HG02938 (cell line): ENCODE results near the gene FAM240B.

Experiments
- ATAC-seq: cut with Tn5 transposase; IDR thresholded peaks from one replicate; pipeline ENCODE4 v1.9.1; 2021; ENCODE audit warnings: mild to moderate bottlenecking, moderate library complexity; ENCODE audit not compliant: unreplicated experiment

Gene FAM240B

DNA sequence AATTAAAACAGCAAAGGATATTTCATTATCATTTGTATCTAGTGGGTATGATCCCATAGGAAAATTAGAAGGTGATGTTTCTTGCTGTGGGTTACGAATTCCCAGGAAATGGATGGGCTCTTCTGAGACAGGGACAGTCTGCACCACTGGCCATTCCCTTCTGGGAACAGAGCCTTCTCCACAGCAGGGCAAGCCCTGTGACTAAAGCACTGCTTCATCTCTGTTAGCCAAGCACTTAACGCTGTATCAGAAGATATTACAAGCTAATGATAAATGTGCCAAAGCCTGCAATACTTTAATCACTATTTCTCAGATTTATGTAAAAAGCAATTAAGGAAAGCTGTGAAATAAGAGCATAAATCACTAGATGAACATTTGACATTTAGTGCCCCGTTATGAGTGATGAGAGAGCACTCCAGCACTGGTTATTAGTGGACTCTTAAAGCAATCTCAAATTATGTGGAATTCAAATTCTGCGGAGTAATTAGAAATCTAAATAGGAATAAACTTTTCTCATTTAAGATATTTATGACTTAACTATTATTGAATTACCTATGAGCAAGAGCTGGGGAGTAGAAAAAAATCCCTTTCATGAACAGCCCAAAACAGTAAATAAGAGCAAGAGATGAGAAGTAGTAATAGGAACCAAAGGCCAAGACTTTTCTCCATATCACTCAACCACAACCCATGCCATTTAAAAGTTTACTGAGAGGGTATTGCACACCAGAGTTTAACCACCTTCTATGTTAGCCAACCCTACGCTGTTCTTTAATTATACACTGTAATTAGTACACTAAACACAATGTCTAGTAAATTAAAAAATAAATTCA is 49.2 kb downstream of the FAM240B start:
- no peak for ATAC-seq

DNA sequence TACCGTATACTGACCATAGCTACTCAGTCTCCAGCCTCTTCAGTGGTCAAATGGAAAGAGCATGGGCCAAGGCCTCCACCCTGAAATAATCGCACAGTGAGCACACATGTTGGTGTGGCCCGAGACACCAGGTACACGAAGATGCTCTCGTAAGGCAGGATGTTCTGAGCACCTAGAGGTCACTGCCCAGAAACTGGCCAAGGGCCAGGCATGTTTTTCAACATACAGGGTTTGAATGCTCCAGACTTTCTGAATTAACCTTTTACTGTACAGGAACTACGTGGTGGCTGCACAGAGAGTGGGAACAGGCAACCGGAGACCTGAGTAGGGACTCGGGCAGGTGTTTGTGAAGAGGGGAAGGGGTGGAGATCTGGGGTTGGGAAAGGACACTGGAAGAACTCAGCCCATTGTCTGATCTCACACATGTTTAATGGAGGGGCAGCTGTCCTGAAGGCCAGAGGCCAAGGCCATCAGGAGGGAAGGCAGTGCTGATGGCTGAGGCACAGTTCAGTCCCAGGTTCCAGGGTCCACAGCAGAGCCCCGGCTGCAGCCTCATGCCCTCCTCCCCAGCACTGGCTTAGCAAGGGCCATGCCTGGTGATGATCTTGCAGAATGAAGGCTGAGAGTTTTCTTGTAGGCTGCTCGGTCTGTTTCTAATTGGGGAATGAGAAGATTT is 51.0 kb downstream of the FAM240B start:
- ATAC-seq, result no peak

- ATAC-seq, result no peak
Measured at GRCh38 chr9:38662763-38663593, 57.0 kb downstream of the FAM240B start.

DNA sequence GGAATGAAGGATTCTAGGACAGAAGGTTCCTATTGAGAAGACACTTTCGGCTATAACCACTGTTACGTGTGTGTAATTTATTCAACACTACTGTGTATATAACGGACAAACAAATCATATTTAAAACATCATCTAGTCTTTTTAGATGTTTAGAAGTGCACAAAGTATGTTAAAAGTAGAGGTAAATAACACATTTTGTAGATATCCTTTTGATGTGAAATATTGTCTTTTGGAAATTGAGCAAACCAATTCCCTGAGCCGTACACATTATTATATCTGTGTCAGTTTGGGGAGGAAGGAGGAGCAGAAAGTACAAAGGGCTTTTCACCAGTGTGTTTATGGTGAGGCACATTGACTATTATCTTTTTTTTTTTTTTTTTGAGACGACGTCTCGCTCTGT is 60.4 kb downstream of the FAM240B start:
- ATAC-seq, result no peak

DNA sequence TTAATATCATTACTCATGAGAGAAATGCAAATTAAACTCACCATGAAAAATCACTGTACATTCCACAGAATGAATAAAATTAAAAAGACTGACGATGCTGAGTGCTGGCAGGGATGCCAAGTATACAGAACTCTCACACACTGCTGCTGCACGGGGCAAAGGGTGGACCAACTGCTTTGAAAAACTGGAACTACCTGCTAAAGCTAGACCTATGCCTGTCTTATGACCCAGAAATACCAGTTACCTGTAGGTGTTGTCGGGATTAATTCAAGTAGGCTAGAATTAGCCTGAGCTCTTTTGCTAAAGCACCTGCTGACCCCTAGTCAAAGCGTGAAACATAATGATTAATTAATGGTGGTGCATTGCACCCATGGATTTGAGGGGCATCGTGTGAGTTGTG is 63.0 kb downstream of the FAM240B start:
- no peak for ATAC-seq

DNA sequence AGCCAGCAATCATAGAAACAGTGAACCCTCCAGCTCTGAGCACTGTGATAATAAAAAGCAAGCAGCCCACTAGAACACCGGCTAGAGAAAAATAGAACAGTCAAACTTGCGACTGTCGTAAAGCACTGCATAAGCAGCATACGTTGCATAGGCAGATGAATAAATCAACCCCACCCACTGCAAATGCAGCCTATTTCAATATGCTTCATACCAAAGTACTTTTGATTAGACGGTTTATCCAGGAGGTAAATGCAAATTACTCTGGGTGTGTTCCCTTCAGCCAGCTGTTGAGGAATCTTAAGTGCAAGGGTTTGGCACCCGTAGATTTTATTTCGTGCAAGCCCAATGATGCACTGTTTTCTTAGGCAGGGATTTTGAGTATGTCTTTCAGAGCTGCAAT is 67.4 kb downstream of the FAM240B start:
- no peak for ATAC-seq

DNA sequence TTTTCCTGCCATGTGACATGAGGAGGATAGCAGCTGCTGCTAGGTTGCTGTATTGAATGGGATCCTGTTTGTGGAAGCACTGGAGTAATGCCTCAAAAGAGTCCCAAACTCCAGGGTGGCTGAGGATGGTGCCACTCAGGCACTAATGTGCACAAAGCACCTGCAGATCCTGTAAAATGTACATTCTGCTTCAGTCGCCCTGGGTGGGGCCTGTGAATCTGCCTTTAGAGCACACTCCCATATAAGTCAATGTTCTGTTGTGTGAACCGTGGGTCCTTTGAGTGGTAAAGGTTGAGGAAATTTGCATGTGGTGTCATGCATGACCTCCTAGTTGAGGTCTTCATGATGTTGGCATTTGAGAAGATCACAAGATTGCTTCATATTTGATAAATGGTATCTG is 67.9 kb downstream of the FAM240B start:
- no peak for ATAC-seq

DNA sequence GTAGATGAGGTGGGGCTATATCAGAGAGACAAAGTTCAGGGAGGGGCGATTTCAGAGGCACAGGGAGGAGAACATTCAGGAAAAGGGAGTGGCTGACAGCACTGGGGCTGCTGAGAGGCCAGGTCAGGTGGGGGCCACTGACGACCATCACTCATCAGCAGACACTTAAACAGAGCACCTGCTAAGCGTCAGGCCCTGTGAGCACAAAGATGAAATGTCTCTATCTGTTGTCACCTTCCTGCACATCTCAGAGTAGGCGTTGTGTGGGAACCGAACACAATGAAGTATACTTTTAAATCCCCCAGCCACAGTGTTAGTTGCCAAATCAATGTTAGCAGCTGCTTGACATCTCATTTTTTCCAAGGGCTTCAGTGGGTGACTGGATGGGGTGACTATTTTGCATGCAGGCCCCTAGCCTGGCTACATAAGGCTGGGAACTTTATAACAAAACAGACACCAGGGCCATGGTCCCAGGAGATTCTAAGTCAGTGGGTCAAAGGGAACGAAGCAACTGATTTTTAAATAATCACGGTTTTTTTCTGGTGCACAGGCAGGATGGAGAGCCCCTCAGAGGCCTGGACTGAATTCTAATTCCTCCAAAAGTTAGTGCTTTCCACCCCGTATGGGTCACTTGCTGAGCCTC is 68.4 kb downstream of the FAM240B start:
- no peak for ATAC-seq

- ATAC-seq, result no peak
Measured at GRCh38 chr9:38650564-38650963, 69.4 kb downstream of the FAM240B start.

- ATAC-seq, result no peak
Measured at GRCh38 chr9:38649731-38650363, 70.1 kb downstream of the FAM240B start.

DNA sequence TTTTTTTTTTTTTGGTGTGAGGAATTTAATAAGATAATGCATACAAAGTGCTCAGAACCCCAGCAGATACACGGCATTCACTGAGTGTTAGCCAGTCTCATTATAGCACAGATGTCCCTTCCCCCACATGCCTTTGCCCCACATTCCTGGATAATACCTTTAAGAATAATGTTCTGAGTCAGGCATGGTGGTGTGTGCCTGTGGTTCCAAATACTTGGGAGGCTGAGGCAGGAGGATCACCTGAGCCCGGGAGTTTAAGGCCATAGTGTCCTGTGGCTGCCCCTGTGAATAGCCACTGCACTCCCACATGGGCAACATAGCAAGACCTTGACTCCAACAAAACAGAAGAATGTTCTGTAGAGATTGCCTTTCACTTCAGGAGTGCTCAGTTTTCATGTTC is 75.3 kb downstream of the FAM240B start:
- ATAC-seq, result no peak
